Mesendoderm (in vitro differentiated cells): ENCODE measurements around the gene ESRRA.
A peak's percentile ranks its signal among the peaks of the same experiment; 100 is the strongest.

Experiments used
- DNase-seq: peaks from one replicate; pipeline ENCODE4 v3.0.0; 2013
- H2AK5ac ChIP-seq: 2 replicates; pipeline ENCODE4 v1.6.1; 2013; ENCODE audit warnings: low read length, inconsistent platforms
- H2BK120ac ChIP-seq: 2 replicates; pipeline ENCODE4 v1.6.1; 2013; ENCODE audit warnings: low read depth, mild to moderate bottlenecking, low read length, moderate library complexity, mixed read lengths
- H2BK15ac ChIP-seq: replicated peaks from 2 replicates; pipeline ENCODE4 v1.6.1; 2013; ENCODE audit warnings: low read depth, mild to moderate bottlenecking, moderate library complexity
- H2BK5ac ChIP-seq: 2 replicates; pipeline ENCODE4 v1.6.1; 2013; ENCODE audit warnings: low read length, inconsistent platforms
- H3K18ac ChIP-seq: 2 replicates; pipeline ENCODE4 v1.6.1; 2013; ENCODE audit warnings: mild to moderate bottlenecking, low read length, mixed read lengths
- H3K23ac ChIP-seq: one replicate; pipeline ENCODE4 v1.6.1; 2013; ENCODE audit warnings: low read length
- H3K27ac ChIP-seq: 2 replicates; pipeline ENCODE4 v1.5.1; 2013; ENCODE audit warnings: low read depth, mild to moderate bottlenecking, inconsistent platforms, low read length, moderate library complexity
- H3K27me3 ChIP-seq: 2 replicates; pipeline ENCODE4 v1.6.1; 2013; ENCODE audit warnings: low read length, control low read depth, mild to moderate bottlenecking, inconsistent platforms; ENCODE audit not compliant: insufficient read depth, poor library complexity
- H3K36me3 ChIP-seq: 2 replicates; pipeline ENCODE4 v1.6.1; 2013; ENCODE audit warnings: low read length, inconsistent platforms; ENCODE audit not compliant: control insufficient read depth, insufficient read depth
- H3K4ac ChIP-seq: one replicate; pipeline ENCODE4 v1.6.1; 2013; ENCODE audit warnings: low read depth, mild to moderate bottlenecking, low read length, moderate library complexity
- H3K4me1 ChIP-seq: 2 replicates; pipeline ENCODE4 v1.6.1; 2013; ENCODE audit warnings: low read depth, low read length, inconsistent platforms; ENCODE audit not compliant: control insufficient read depth
- H3K4me2 ChIP-seq: 2 replicates; pipeline ENCODE4 v1.6.1; 2013; ENCODE audit warnings: low read length
- H3K4me3 ChIP-seq: 2 replicates; pipeline ENCODE4 v1.5.1; 2013; ENCODE audit warnings: mild to moderate bottlenecking, low read length
- H3K56ac ChIP-seq: one replicate; pipeline ENCODE4 v1.6.1; 2013; ENCODE audit warnings: low read length
- H3K79me1 ChIP-seq: 2 replicates; pipeline ENCODE4 v1.6.1; 2013; ENCODE audit warnings: low read length, inconsistent platforms
- H3K79me2 ChIP-seq: 2 replicates; pipeline ENCODE4 v1.6.1; 2013; ENCODE audit warnings: mild to moderate bottlenecking, low read length; ENCODE audit not compliant: control insufficient read depth, insufficient read depth
- H3K9ac ChIP-seq: 2 replicates; pipeline ENCODE4 v1.6.1; 2013; ENCODE audit warnings: low read length, inconsistent platforms
- H4K5ac ChIP-seq: one replicate; pipeline ENCODE4 v1.6.1; 2013; ENCODE audit warnings: low read length
- H4K8ac ChIP-seq: one replicate; pipeline ENCODE4 v1.6.1; 2013; ENCODE audit warnings: low read depth, mild to moderate bottlenecking, control low read depth, low read length, moderate library complexity
- WGBS: extraction: QIAGEN DNeasy Blood & Tissue Kit; methylation state at CpG from one replicate; pipeline ENCODE4 v1.1.7; 2013; ENCODE audit warnings: low lambda C conversion rate, missing lambda C conversion rate; ENCODE audit not compliant: insufficient coverage; ENCODE audit errors: extremely low coverage; 5-methylcytosine and 5-hydroxymethylcytosine counted together

ESRRA gene

GRCh38 chr11:64268893-64269539 is 36.3 kb upstream of the ESRRA start:
- Histone ChIP-seq H3K79me2 (no peaks in the 10 kb centered on the region), H2BK5ac (peak overlapping the region; percentile 95), H3K9ac (peak overlapping the region; percentile 91), H3K4ac (peak overlapping the region; percentile 74), H2BK120ac (peak overlapping the region; percentile 14), H3K79me1 (no peaks in the 10 kb centered on the region), H3K36me3 (peaks cover 6% of the 10 kb centered on the region), H3K18ac (peak overlapping the region; percentile 81), H3K23ac (peak overlapping the region; percentile 90), H2BK15ac (no peak overlapping the region), H3K4me3 (peak overlapping the region; percentile 62), H3K4me2 (peak overlapping the region; percentile 94), H4K5ac (no peak overlapping the region), H3K27ac (peak overlapping the region; percentile 96), H3K4me1 (peaks cover 5% of the 10 kb centered on the region), H3K27me3 (no peaks in the 10 kb centered on the region), H2AK5ac (no peak overlapping the region), H3K56ac (peak overlapping the region; percentile 95), H4K8ac (no peak overlapping the region)
- peak; percentile 95 for DNase-seq
- WGBS: no CpG with 5 or more reads among the region's 34 CpGs

DNA sequence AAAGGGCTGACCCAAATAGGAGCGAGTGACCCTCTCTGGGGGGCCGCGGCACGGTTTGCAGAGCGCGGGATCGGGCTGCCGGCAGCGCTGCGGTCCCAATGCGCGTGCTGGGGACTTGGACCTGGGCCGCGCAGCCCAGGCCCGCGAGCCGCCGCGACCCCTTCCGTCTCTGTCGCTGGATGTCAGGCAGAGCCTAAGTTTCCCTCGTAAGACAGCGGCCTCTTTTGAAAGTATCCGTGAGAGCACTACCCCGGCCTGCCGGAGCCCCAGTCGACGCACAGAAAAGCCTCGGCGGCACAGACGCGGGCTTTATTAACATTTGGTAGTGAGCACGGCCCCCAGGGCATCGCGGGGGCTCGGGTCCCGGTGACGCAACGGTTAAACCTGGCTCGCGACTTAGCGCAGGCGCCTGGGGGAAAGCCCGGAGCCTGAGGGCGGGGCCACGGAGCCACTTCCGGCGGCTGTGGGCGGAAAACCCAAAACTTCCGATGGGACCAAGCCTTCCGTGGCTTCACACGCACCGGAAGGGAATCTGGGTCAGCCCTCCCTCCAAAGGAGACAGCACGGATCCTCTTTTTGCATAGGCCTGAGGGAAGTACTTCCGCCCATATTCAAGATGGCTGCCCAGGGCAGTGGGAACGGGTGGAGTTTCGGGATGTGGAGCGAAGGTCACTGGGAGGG is 35.6 kb upstream of the ESRRA start:
- Histone ChIP-seq H4K8ac (no peak overlapping the region), H2BK120ac (peak overlapping the region; percentile 14), H3K4me2 (peak overlapping the region; percentile 94), H2AK5ac (no peak overlapping the region), H3K4me3 (peak overlapping the region; percentile 62), H3K27me3 (no peaks in the 10 kb centered on the region), H3K4me1 (peaks cover 5% of the 10 kb centered on the region), H3K27ac (peak overlapping the region; percentile 96), H3K36me3 (peaks cover 1% of the 10 kb centered on the region), H4K5ac (no peak overlapping the region), H3K79me1 (no peaks in the 10 kb centered on the region), H3K23ac (no peak overlapping the region), H2BK15ac (no peak overlapping the region), H2BK5ac (peak overlapping the region; percentile 65), H3K79me2 (no peaks in the 10 kb centered on the region), H3K4ac (peak overlapping the region; percentile 74), H3K9ac (peak overlapping the region; percentile 93), H3K18ac (peak overlapping the region; percentile 81), H3K56ac (peak overlapping the region; percentile 97)
- peak; percentile 100 for DNase-seq
- no CpG with 5 or more reads among the region's 58 CpGs for WGBS

DNA sequence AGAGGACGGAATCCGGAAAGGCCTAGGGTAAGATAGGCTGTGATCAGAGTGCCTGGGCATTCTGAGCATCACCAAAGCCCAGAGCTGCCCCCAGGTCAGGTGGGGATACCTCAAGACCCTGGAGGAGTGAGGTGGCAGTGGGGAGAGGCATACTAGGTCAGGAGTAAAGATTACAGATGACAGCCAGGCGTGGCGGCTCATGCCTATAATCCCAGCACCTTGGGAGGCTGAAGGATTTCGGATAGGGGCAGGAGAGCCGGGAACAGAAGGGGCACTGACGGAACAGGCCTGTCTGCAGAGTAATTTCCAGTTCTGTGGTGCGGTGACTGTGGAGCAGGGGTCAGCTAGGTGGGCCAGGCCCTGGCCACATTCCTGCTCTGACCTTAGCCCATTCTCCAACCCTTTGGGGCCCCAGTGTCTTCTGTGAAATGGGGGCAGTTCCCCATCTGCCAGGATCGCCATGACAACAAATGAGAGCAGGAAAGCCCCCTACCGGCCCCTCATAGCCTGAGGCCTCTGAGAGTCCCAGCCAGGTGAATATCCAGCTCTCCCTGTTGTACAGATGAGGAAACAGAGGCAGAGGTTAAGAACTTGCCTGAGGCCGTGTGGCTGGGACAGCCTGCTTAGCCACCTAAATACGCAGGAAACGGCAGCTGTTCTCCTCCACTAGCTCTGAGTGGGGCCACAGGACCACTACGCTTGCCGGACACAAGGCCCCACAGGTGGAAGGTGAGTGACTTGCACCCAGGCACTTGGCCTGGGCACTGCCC is 30.1 kb upstream of the ESRRA start:
- H2BK120ac ChIP-seq: no peak overlapping the region
- no peaks in the 10 kb centered on the region for H3K27me3 ChIP-seq
- H3K79me2 ChIP-seq: no peaks in the 10 kb centered on the region
- whole genome bisulfite sequencing: no CpG with 5 or more reads among the region's 15 CpGs
- H3K4me3 ChIP-seq: no peak overlapping the region
- no peaks in the 10 kb centered on the region for H3K79me1 ChIP-seq
- H2BK5ac ChIP-seq: no peak overlapping the region
- no peak overlapping the region for H2BK15ac ChIP-seq
- no peak overlapping the region for H3K9ac ChIP-seq
- no peak overlapping the region for H4K8ac ChIP-seq
- no peaks in the 10 kb centered on the region for H3K4me1 ChIP-seq
- peak overlapping the region; percentile 25 for H3K56ac ChIP-seq
- H3K27ac ChIP-seq: no peak overlapping the region
- no peak overlapping the region for H3K4ac ChIP-seq
- no peak overlapping the region for H3K18ac ChIP-seq
- H3K4me2 ChIP-seq: no peak overlapping the region
- no peak overlapping the region for H4K5ac ChIP-seq
- no peak overlapping the region for H2AK5ac ChIP-seq
- no peak for DNase-seq
- no peak overlapping the region for H3K23ac ChIP-seq
- H3K36me3 ChIP-seq: no peaks in the 10 kb centered on the region

GRCh38 chr11:64275841-64276240 is 29.5 kb upstream of the ESRRA start:
- no CpG with 5 or more reads among the region's 2 CpGs for WGBS
- no peak overlapping the region for H3K4me3 ChIP-seq
- no peak overlapping the region for H3K27ac ChIP-seq
- no peaks in the 10 kb centered on the region for H3K27me3 ChIP-seq
- no peak for DNase-seq
- no peak overlapping the region for H2BK15ac ChIP-seq
- no peak overlapping the region for H4K5ac ChIP-seq
- no peaks in the 10 kb centered on the region for H3K36me3 ChIP-seq
- no peak overlapping the region for H2AK5ac ChIP-seq
- no peaks in the 10 kb centered on the region for H3K79me2 ChIP-seq
- no peaks in the 10 kb centered on the region for H3K79me1 ChIP-seq
- H3K56ac ChIP-seq: no peak overlapping the region
- no peak overlapping the region for H4K8ac ChIP-seq
- H2BK120ac ChIP-seq: no peak overlapping the region
- H2BK5ac ChIP-seq: no peak overlapping the region
- H3K4me2 ChIP-seq: no peak overlapping the region
- H3K9ac ChIP-seq: no peak overlapping the region
- no peak overlapping the region for H3K4ac ChIP-seq
- no peak overlapping the region for H3K18ac ChIP-seq
- H3K4me1 ChIP-seq: no peaks in the 10 kb centered on the region
- H3K23ac ChIP-seq: no peak overlapping the region

GRCh38 chr11:64276653-64277431 is 28.5 kb upstream of the ESRRA start:
- no peak overlapping the region for H3K23ac ChIP-seq
- no peak overlapping the region for H3K27ac ChIP-seq
- no peak overlapping the region for H2AK5ac ChIP-seq
- no peaks in the 10 kb centered on the region for H3K79me2 ChIP-seq
- no peak for DNase-seq
- no peak overlapping the region for H2BK15ac ChIP-seq
- no peak overlapping the region for H2BK120ac ChIP-seq
- no peak overlapping the region for H3K9ac ChIP-seq
- H3K18ac ChIP-seq: no peak overlapping the region
- H4K8ac ChIP-seq: no peak overlapping the region
- no CpG with 5 or more reads among the region's 17 CpGs for WGBS
- H3K79me1 ChIP-seq: no peaks in the 10 kb centered on the region
- H3K27me3 ChIP-seq: no peaks in the 10 kb centered on the region
- no peaks in the 10 kb centered on the region for H3K36me3 ChIP-seq
- no peak overlapping the region for H3K4me3 ChIP-seq
- H4K5ac ChIP-seq: no peak overlapping the region
- H3K56ac ChIP-seq: no peak overlapping the region
- no peaks in the 10 kb centered on the region for H3K4me1 ChIP-seq
- H3K4ac ChIP-seq: no peak overlapping the region
- H3K4me2 ChIP-seq: no peak overlapping the region
- no peak overlapping the region for H2BK5ac ChIP-seq
